Subcutaneous abdominal adipose tissue (tissue), 5 donors: ENCODE data around the gene ATP5F1A.
"Not testable (repeated sequence)": the region's sequence is repeated elsewhere in the genome, so short reads cannot be mapped to it uniquely, and the experiment has no call there.

Experiments used
- H3K27ac ChIP-seq: one replicate; pipeline ENCODE4 v1.7.0; 2013; ENCODE audit warnings: low read depth, mild to moderate bottlenecking, inconsistent platforms, low read length, moderate library complexity
- H3K27me3 ChIP-seq, 5 donors: one replicate each; pipeline ENCODE4 v1.7.0; 2013; ENCODE audit warnings: low read length in 5 of 5, inconsistent platforms in 1 of 5; ENCODE audit not compliant: control insufficient read depth in 5 of 5, insufficient read depth in 4 of 5
- H3K36me3 ChIP-seq, 5 donors: one replicate each; pipeline ENCODE4 v1.7.0; 2013; ENCODE audit warnings: low read length in 5 of 5; ENCODE audit not compliant: control insufficient read depth in 5 of 5, insufficient read depth in 5 of 5
- H3K4me1 ChIP-seq, 5 donors: one replicate each; pipeline ENCODE4 v1.7.0; 2013; ENCODE audit warnings: low read length in 5 of 5, mild to moderate bottlenecking in 3 of 5, moderate library complexity in 1 of 5; ENCODE audit not compliant: control insufficient read depth in 5 of 5, insufficient read depth in 5 of 5
- H3K4me3 ChIP-seq, 5 donors: one replicate each; pipeline ENCODE4 v1.7.0; 2013; ENCODE audit warnings: low read length in 5 of 5, low read depth in 1 of 5
- H3K9ac ChIP-seq, 5 donors: one replicate each; pipeline ENCODE4 v1.7.0; 2013; ENCODE audit warnings: low read length in 5 of 5, mild to moderate bottlenecking in 4 of 5, moderate library complexity in 3 of 5
- H3K9me3 ChIP-seq, 5 donors: one replicate each; pipeline ENCODE4 v1.7.0; 2013; ENCODE audit warnings: low read length in 5 of 5; ENCODE audit not compliant: control insufficient read depth in 5 of 5
- donor health status: healthy.
- donor health status: healthy.
- donor health status: healthy.
- donor health status: healthy.
- donor health status: healthy.

Gene ATP5F1A

GRCh38 chr18:46109386-46109785 lies 11.3 kb upstream of the ATP5F1A start:
- Histone ChIP-seq H3K36me3 (peaks cover 0 to 14% (median 7%) of the 10 kb centered on the region in 5 donors), H3K4me3 (no peak overlapping the region)

GRCh38 chr18:46104128-46104911 lies 6.2 kb upstream of the ATP5F1A start, which contains the start of gene HAUS1:
Gene HAUS1 (plus strand): TSS chr18:46104385. CDS start chr18:46104412, 27 bp downstream.
- Histone ChIP-seq H3K36me3 (peaks cover 0 to 7% (median under 1%) of the 10 kb centered on the region in 5 donors), H3K4me1 (peaks cover 0 to 14% (median 11%) of the 10 kb centered on the region in 5 donors), H3K9ac (peak within 1 kb of the TSS; percentile 52 to 85 (median 80)), H3K27me3 (no peaks in the 10 kb centered on the region), H3K27ac (peak within 1 kb of the TSS; percentile 65), H3K4me3 (peak within 1 kb of the TSS; percentile 91 to 99 (median 95)), H3K9me3 (no peaks in the 10 kb centered on the region)

More at GRCh38 chr18:46109386-46109785, 11.3 kb upstream of the ATP5F1A start:
- Histone ChIP-seq H3K9ac (no peak overlapping the region), H3K9me3 (no peaks in the 10 kb centered on the region), H3K27me3 (no peaks in the 10 kb centered on the region), H3K27ac (no peak overlapping the region), H3K4me1 (peaks cover 0 to 10% (median 7%) of the 10 kb centered on the region in 5 donors)

GRCh38 chr18:46099463-46099862 lies 1.4 kb upstream of the ATP5F1A start:
- peaks cover 0 to 38% (median 31%) of the 10 kb centered on the region in 5 donors for H3K4me1 ChIP-seq
- H3K4me3 ChIP-seq = no peak overlapping the region
- no peaks in the 10 kb centered on the region for H3K27me3 ChIP-seq
- H3K36me3 ChIP-seq = peaks cover 0 to 5% (median 0%) of the 10 kb centered on the region in 5 donors
- H3K9me3 ChIP-seq = no peaks in the 10 kb centered on the region
- H3K9ac ChIP-seq = no peak overlapping the region
- no peak overlapping the region for H3K27ac ChIP-seq

GRCh38 chr18:46098616-46098933 lies 479 bp upstream of the ATP5F1A start:
- Histone ChIP-seq H3K27ac (peak overlapping the region; percentile 92), H3K4me3 (peak overlapping the region; percentile 79 to 100 (median 99)), H3K27me3 (no peaks in the 10 kb centered on the region), H3K9ac (peak overlapping the region; percentile 48 to 94 (median 82)), H3K9me3 (no peaks in the 10 kb centered on the region), H3K36me3 (peaks cover 2 to 10% (median 5%) of the 10 kb centered on the region in 5 donors), H3K4me1 (peaks cover 0 to 38% (median 26%) of the 10 kb centered on the region in 5 donors)

GRCh38 chr18:46097431-46097800 lies 680 bp downstream of the ATP5F1A start:
- Histone ChIP-seq H3K27me3 (no peaks in the 10 kb centered on the region), H3K4me1 (peaks cover 0 to 38% (median 26%) of the 10 kb centered on the region in 5 donors)

GRCh38 chr18:46096651-46097300 lies 1.3 kb downstream of the ATP5F1A start:
- peak overlapping the region; percentile 92 for H3K27ac ChIP-seq
- H3K9me3 ChIP-seq = no peaks in the 10 kb centered on the region
- no peaks in the 10 kb centered on the region for H3K27me3 ChIP-seq
- H3K36me3 ChIP-seq = peaks cover 5 to 25% (median 10%) of the 10 kb centered on the region in 5 donors
- H3K9ac ChIP-seq = peak overlapping the region; percentile 82 to 98 (median 93)
- peak overlapping the region; percentile 79 to 100 (median 99) for H3K4me3 ChIP-seq
- H3K4me1 ChIP-seq = peaks cover 0 to 38% (median 26%) of the 10 kb centered on the region in 5 donors

More at GRCh38 chr18:46097431-46097800, 680 bp downstream of the ATP5F1A start:
- Histone ChIP-seq H3K4me3 (peak overlapping the region; percentile 79 to 100 (median 99)), H3K36me3 (peaks cover 5 to 21% (median 10%) of the 10 kb centered on the region in 5 donors), H3K9me3 (no peaks in the 10 kb centered on the region), H3K9ac (peak overlapping the region; percentile 82 to 98 (median 93)), H3K27ac (peak overlapping the region; percentile 92)

- Histone ChIP-seq H3K9me3 (no peaks in the 10 kb centered on the region), H3K4me1 (peaks cover 0 to 38% (median 26%) of the 10 kb centered on the region in 5 donors), H3K36me3 (peaks cover 15 to 38% (median 23%) of the 10 kb centered on the region in 5 donors), H3K27ac (no peak overlapping the region), H3K27me3 (no peaks in the 10 kb centered on the region), H3K4me3 (no peak overlapping the region), H3K9ac (no peak overlapping the region)
Measured at GRCh38 chr18:46095532-46095931, 2.6 kb downstream of the ATP5F1A start.

GRCh38 chr18:46088501-46088900 lies 9.6 kb downstream of the ATP5F1A start:
- H3K9ac ChIP-seq, H3K27ac ChIP-seq, H3K4me3 ChIP-seq, H3K9me3 ChIP-seq, H3K27me3 ChIP-seq: not testable (repeated sequence)
- H3K4me1 ChIP-seq = peaks cover 0 to 11% (median 4%) of the 10 kb centered on the region in 5 donors
- peaks cover 45 to 97% (median 88%) of the 10 kb centered on the region in 5 donors for H3K36me3 ChIP-seq

- Histone ChIP-seq H3K36me3 (peaks cover 36 to 94% (median 88%) of the 10 kb centered on the region in 5 donors), H3K9ac (no peak overlapping the region), H3K27me3 (no peaks in the 10 kb centered on the region), H3K9me3 (no peaks in the 10 kb centered on the region), H3K4me3 (no peak overlapping the region), H3K27ac (no peak overlapping the region), H3K4me1 (peaks cover 0 to 8% (median 4%) of the 10 kb centered on the region in 5 donors)
Measured at GRCh38 chr18:46084431-46084830, 13.7 kb downstream of the ATP5F1A start.

GRCh38 chr18:46080156-46080555 lies 17.9 kb downstream of the ATP5F1A start:
- no peaks in the 10 kb centered on the region for H3K27me3 ChIP-seq
- H3K9ac ChIP-seq = no peak overlapping the region
- no peaks in the 10 kb centered on the region for H3K9me3 ChIP-seq
- H3K27ac ChIP-seq = no peak overlapping the region
- no peak overlapping the region for H3K4me3 ChIP-seq
- H3K36me3 ChIP-seq = peaks cover 22 to 66% (median 46%) of the 10 kb centered on the region in 5 donors
- H3K4me1 ChIP-seq = no peaks in the 10 kb centered on the region
